Body of pancreas (tissue), 4 donors: Measurements from ENCODE around the gene MED31. TPM values are rescaled to one million over a fixed set of nuclear protein-coding genes. Genes with fewer than 3 reads are reported as not detected.

Source experiments
- ATAC-seq: fragments of 150-250 bp; one replicate; pipeline ENCODE4 v1.9.1; 2016
- DNase-seq, 4 donors: peaks; one replicate each; pipeline ENCODE4 v3.0.0-alpha.2; 2019
- H3K27ac ChIP-seq, 4 donors: fragments of 200-600 bp; sonication (generic); 1 replicate in 3 of 4; 2 replicates in 1 of 4; pipeline versions ENCODE4 v1.5.1 to v1.6.1; 2016 to 2019; ENCODE audit warnings: mild to moderate bottlenecking in 1 of 4, mixed read lengths in 1 of 4, moderate library complexity in 1 of 4
- H3K27me3 ChIP-seq, 2 donors: fragments of 200-600 bp; sonication (generic); one replicate each; pipeline ENCODE4 v1.6.0; 2016; ENCODE audit warnings: mild to moderate bottlenecking in 1 of 2
- H3K36me3 ChIP-seq, 2 donors: fragments of 200-600 bp; sonication (generic); replicated peaks in 1 of 2; 2 replicates each; pipeline ENCODE4 v1.5.1; 2016; ENCODE audit warnings: low read depth in 2 of 2; ENCODE audit not compliant: insufficient read depth in 1 of 2
- H3K4me1 ChIP-seq: fragments of 200-600 bp; sonication (generic); one replicate; pipeline ENCODE4 v1.6.0; 2016
- H3K4me3 ChIP-seq, 2 donors: fragments of 200-600 bp; sonication (generic); 1 replicate in 1 of 2; 2 replicates in 1 of 2; pipeline ENCODE4 v1.5.1; 2016 to 2019
- H3K9me3 ChIP-seq, 3 donors: fragments of 200-600 bp; sonication (generic); 1 replicate in 2 of 3; 2 replicates in 1 of 3; pipeline ENCODE4 v1.5.1; 2016
- POLR2A ChIP-seq, 3 donors: fragments of 450-650 bp; IDR thresholded peaks; one replicate each; pipeline ENCODE4 v1.6.1; 2016; ENCODE audit warnings: antibody characterized with exemption in 3 of 3, mild to moderate bottlenecking in 2 of 3
- WGBS, 2 donors: methylation state at CpG; one replicate each; pipeline ENCODE4 v1.1.5; 2017; 5-methylcytosine and 5-hydroxymethylcytosine counted together
- intact Hi-C: fragments of 100-400 bp; cut with DNase I; formaldehyde crosslinking; loops from one replicate; pipeline ENCODE4 v1.15.1; 2023
- total RNA-seq, 2 donors: library from RNA; depleted of rRNA; stranded (reverse); fragments of >200 nt; gene quantifications; one replicate each; pipeline ENCODE4 v1.1.0, GENCODE V29; 2016
- TF ChIP-seq, protein P1 (sequence below), 7 experiments: fragments of 450-650 bp in 4 of 7; fragments of 200-600 bp in 3 of 7; sonication (generic) in 3 of 7; IDR thresholded peaks; one replicate each; pipeline ENCODE4 v1.5.1; 2016 to 2019; ENCODE audit warnings: antibody characterized with exemption in 7 of 7

MED31 gene
- total RNA-seq, 2 donors from 2014 or later, result 6.2 to 9.9 TPM

DNA sequence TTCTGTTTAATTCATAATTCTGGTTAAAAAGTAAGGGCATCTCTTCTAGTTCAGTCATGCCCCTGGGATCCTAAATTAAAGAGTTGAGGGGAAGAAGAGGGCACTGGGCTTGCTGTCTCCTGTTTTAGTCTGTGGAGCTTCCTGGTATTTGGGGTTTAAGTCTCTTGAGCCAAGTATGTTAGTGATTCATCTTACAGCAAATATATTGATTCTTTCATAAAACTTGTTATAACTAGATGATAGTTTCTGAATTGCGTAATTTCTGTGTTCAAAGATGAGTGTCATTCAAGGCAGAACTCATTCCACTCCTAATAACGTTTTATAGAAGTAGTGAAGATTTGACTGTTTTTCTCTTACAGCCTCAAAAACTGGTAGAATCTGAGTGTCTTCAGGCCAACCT, 8.8 kb downstream of the MED31 start:
- DNase-seq (no peak), ATAC-seq (no peak)
- Histone ChIP-seq H3K27me3 (no peaks in the 10 kb centered on the region), H3K9me3 (no peaks in the 10 kb centered on the region), H3K27ac (no peak overlapping the region), H3K4me1 (peaks cover 34% of the 10 kb centered on the region), H3K4me3 (no peak overlapping the region), H3K36me3 (no peaks in the 10 kb centered on the region)
- TF ChIP-seq, protein P1, sequence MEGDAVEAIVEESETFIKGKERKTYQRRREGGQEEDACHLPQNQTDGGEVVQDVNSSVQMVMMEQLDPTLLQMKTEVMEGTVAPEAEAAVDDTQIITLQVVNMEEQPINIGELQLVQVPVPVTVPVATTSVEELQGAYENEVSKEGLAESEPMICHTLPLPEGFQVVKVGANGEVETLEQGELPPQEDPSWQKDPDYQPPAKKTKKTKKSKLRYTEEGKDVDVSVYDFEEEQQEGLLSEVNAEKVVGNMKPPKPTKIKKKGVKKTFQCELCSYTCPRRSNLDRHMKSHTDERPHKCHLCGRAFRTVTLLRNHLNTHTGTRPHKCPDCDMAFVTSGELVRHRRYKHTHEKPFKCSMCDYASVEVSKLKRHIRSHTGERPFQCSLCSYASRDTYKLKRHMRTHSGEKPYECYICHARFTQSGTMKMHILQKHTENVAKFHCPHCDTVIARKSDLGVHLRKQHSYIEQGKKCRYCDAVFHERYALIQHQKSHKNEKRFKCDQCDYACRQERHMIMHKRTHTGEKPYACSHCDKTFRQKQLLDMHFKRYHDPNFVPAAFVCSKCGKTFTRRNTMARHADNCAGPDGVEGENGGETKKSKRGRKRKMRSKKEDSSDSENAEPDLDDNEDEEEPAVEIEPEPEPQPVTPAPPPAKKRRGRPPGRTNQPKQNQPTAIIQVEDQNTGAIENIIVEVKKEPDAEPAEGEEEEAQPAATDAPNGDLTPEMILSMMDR (IDR thresholded peaks at IDR 0.05), result no peak
- TF ChIP-seq POLR2A (IDR thresholded peaks at IDR 0.05), result no peak
- 30 to 48% methylated on average over 2 of the region's 2 CpGs for WGBS, 2 donors
- intact Hi-C loops, result no loop called here

DNA sequence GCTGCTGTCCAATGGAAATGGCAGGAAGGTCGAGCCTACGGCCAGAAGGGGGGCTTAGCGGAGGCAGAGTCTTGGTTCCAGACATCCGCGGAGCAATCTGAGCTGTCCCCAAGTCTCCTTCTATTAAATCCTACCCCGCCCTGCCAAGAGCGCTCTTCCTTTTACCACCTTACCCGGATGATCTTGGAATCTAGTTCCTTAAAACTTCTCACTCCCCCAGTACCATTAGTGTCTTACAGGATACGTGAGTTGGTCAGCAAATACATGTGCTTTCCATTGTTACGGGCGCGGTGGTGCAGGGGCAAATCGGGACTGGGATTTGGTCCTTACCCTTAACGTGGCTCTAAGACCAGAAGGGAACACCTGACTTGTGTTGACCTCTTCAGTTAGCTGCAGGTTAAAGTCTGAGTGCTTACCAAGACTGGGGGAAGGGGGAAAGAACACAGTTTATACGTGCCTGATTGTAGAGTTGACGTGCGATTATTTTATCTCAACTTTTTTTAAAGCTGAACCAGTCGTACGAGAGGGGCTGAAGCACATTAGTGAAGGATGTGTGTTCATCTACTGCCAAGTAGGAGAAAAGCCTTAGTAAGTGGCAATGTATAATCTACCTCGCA, 10.1 kb downstream of the MED31 start:
- ATAC-seq (peak; percentile 10), DNase-seq (peak in 1 of 4 donors; percentile 16)
- TF ChIP-seq, protein P1 (IDR thresholded peaks at IDR 0.05), result no peak
- no peak for TF ChIP-seq POLR2A (IDR thresholded peaks at IDR 0.05)
- Histone ChIP-seq H3K4me3 (peak overlapping the region; percentile 74 to 81), H3K4me1 (peaks cover 34% of the 10 kb centered on the region), H3K9me3 (no peaks in the 10 kb centered on the region), H3K27ac (peak overlapping the region; percentile 64 to 87 (median 74)), H3K27me3 (no peaks in the 10 kb centered on the region), H3K36me3 (no peaks in the 10 kb centered on the region)
- WGBS, 2 donors, result 1% methylated on average over 17 to 20 of the region's 20 CpGs
- intact Hi-C loops, result no loop called here

DNA sequence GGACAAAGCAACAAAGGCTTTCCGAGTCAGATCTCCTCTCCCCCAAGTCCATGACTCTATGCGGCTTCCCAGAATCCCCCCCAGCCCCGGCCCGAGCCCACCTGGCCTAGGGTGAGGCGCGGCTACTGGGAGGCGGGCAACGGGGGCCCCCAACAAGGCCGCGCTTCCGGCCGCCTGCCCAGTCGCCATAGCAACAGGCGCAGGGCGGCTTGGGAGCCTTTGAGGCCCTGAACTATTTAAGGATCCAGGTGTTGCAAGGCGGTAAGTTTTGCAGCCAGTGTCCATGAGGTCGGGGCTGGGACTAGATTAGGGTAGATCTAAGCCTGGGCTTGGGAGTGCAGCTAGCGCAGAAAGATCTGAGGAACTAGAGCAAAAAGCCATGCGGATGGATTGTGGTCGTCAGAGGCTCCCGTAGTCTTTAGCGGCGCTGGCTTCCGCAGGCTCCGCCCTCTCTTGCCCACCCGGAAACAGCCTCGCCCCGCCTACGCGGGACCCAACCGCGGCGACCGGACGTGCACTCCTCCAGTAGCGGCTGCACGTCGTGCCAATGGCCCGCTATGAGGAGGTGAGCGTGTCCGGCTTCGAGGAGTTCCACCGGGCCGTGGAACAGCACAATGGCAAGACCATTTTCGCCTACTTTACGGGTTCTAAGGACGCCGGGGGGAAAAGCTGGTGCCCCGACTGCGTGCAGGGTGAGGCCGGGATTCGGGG, 10.7 kb downstream of the MED31 start, which contains the start of the genes KIAA0753 and TXNDC17:
Gene KIAA0753 (minus strand): TSS at position 176 of the 711 bp plus-strand sequence. CDS start 5,608 bp downstream, outside the sequence.
Gene TXNDC17 (plus strand): TSS at position 525 of the 711 bp plus-strand sequence. CDS start 23 bp downstream, at position 548.
- H3K36me3 ChIP-seq, result no peaks in the 10 kb centered on the region
- intact Hi-C loops, result no loop called here
- no peaks in the 10 kb centered on the region for H3K9me3 ChIP-seq
- H3K4me1 ChIP-seq, result peaks cover 34% of the 10 kb centered on the region
- ATAC-seq (peak; percentile 94), DNase-seq (peak; percentile 89 to 92 (median 90))
- H3K27me3 ChIP-seq, result no peaks in the 10 kb centered on the region
- H3K4me3 ChIP-seq, result peak within 1 kb of the TSS; percentile 74 to 81
- peak; percentile 74 to 94 (median 92) for TF ChIP-seq POLR2A (IDR thresholded peaks at IDR 0.05)
- TF ChIP-seq, protein P1 (IDR thresholded peaks at IDR 0.05), result no peak
- 0% methylated on average over 32 to 43 of the region's 52 CpGs for WGBS, 2 donors
- peak within 1 kb of the TSS; percentile 64 to 87 (median 74) for H3K27ac ChIP-seq

DNA sequence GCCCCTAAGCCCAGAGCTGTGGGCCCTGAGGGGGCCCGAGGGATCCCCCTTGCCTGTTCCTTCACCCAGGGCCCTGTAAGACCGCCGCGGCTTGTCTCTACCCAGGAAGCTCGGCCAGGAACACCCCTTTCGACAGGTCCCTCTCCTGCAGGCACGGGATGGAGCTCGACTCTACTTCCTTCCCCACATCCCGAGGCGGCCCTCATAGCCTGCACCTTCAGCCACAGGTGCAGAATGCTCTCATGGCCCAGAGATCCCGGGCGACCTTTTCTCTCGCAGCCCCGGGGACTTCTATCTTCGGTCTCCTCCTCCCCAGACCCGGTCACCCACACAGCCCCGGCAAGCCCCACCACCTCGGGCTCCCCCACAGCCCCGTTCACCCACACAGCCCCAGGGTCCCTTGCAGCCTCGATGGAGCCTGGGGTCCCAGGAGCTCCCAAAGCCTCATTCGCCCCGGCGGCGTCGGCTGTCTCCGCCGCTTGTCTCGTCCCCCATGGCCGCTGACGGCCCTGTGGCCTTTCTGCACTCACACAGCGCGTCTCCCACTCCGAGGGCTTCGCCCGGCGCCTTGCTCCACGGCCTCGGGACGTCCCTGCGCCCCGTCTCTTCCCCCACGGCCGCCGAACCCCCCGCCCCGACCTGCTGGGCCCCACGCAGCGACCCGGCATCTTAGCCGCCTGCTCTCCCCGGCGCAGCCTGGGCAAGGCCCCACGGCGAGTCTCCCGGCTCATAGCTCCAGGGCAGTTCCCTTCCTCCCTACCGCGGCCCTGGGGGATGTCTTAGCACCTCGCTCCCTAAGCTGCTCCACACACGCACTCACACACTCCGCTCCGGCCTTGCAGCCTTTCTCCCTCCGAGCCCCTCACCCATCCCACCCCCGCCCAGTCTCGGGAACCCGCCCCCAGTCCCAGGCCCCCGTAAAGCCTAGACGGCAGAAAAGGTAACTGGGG, 11.5 kb downstream of the MED31 start:
- DNase-seq (peak in 2 of 4 donors; percentile 39 to 41), ATAC-seq (peak; percentile 22)
- no peaks in the 10 kb centered on the region for H3K36me3 ChIP-seq
- TF ChIP-seq, protein P1 (IDR thresholded peaks at IDR 0.05), result no peak
- TF ChIP-seq POLR2A (IDR thresholded peaks at IDR 0.05), result no peak
- no peaks in the 10 kb centered on the region for H3K9me3 ChIP-seq
- H3K4me3 ChIP-seq, result peak overlapping the region; percentile 74 to 81
- WGBS, 2 donors, result 0 to 1% methylated on average over 24 to 65 of the region's 67 CpGs
- no peaks in the 10 kb centered on the region for H3K27me3 ChIP-seq
- intact Hi-C loops, result no loop called here
- H3K4me1 ChIP-seq, result peaks cover 34% of the 10 kb centered on the region
- H3K27ac ChIP-seq, result peak overlapping the region; percentile 64 to 87 (median 74)
